ENCODE data around the gene RAP1GDS1. TPM values are rescaled to one million over a fixed set of nuclear protein-coding genes. Genes with fewer than 3 reads are reported as not detected.

The RAP1GDS1 gene
- polyA plus RNA-seq, 1 experiment = 74.6 TPM

DNA sequence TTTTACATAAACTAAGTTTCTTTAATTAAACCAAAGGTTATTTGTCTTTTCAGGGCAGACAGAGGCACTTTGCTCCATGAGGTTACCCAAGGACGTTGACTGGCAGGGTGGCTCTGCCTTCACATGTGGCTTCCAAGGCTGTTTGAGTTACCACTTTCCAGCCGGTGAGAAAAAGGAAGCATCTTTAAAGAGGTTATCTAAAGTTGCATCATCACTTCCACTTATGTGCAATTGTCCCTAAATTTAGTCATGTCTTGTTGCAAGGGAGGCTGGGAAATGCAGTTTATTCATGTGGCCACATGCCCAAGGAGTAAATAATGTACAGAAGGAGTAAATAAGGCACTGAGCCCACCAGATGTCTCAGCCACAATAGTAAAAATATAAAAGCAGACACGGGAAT, 29.0 kb upstream of the RAP1GDS1 start:
- Histone ChIP-seq H3K4me3 (ENCODE audit: low read depth, low read length) (no peak overlapping the region), H3K9me3 (ENCODE audit: control insufficient read depth, insufficient read depth, low read length) (no peaks in the 10 kb centered on the region), H3K27me3 (ENCODE audit: control insufficient read depth, insufficient read depth, low read length) (no peaks in the 10 kb centered on the region), H3K27ac (ENCODE audit: low read depth, low read length) (no peak overlapping the region)
- CTCF ChIA-PET = no interaction called here
- no peak for TF ChIP-seq CTCF (IDR thresholded peaks at IDR 0.05; ENCODE audit: low read depth, low read length)
- POLR2A ChIA-PET = no interaction called here
- DNase-seq (ENCODE audit: low read depth, low spot score) = no peak

DNA sequence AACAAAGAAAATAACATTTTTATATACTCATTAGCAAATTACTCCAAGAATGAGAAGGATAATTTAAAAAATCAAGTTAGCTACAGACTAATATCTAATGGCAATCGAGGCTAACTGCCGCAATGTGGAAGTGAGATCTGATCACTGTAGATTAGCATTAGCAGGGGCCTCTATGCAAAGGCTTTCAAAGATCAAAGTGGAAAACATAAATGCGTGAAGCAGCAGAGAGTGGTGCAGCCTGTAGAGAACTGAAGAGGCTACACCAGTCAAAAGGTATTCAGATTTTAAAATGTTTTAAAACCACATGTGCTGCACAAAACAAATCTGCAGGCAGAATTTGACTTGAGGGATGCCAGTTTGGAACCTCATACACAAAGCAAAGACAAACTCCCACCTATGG, 24.0 kb upstream of the RAP1GDS1 start:
- H3K27ac ChIP-seq (ENCODE audit: low read depth, low read length) = no peak overlapping the region
- DNase-seq (ENCODE audit: low read depth, low spot score) = no peak
- CTCF ChIA-PET = no interaction called here
- no peaks in the 10 kb centered on the region for H3K9me3 ChIP-seq (ENCODE audit: control insufficient read depth, insufficient read depth, low read length)
- no peak for TF ChIP-seq CTCF (IDR thresholded peaks at IDR 0.05; ENCODE audit: low read depth, low read length)
- peaks cover 4% of the 10 kb centered on the region for H3K27me3 ChIP-seq (ENCODE audit: control insufficient read depth, insufficient read depth, low read length)
- POLR2A ChIA-PET = no interaction called here
- H3K4me3 ChIP-seq (ENCODE audit: low read depth, low read length) = no peak overlapping the region

DNA sequence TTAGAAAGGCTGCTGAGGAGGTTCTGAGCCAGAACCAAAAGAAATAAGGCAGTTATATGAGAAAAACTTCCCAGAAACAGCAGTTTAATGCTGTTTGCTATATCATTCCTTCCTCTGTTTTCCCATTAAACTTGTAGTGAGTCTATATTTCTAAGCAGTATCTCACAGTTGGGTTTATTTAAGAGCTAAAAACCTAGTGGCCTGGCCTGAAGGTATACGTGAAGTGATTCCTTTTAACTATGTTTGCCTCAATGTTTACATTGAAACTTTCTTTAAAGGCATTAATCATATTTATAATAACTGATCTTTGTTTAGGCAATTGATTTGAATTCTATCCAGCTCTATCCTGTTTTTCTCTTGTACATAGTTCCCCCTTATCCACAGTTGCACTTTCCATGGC, 19.1 kb upstream of the RAP1GDS1 start:
- TF ChIP-seq CTCF (IDR thresholded peaks at IDR 0.05; ENCODE audit: low read depth, low read length) = no peak
- ChIA-PET POLR2A (interaction anchor here (1.4 kb wide), 1 partner anchor 19 kb away, joined by 4 read pairs; the partner anchor contains the start of gene RAP1GDS1), CTCF (interaction anchor here (1.6 kb wide), 1 partner anchor 226 kb away, joined by 5 read pairs; no protein-coding TSS in a partner anchor)
- H3K27me3 ChIP-seq (ENCODE audit: control insufficient read depth, insufficient read depth, low read length) = peaks cover 4% of the 10 kb centered on the region
- no peak for DNase-seq (ENCODE audit: low read depth, low spot score)
- no peaks in the 10 kb centered on the region for H3K9me3 ChIP-seq (ENCODE audit: control insufficient read depth, insufficient read depth, low read length)
- H3K27ac ChIP-seq (ENCODE audit: low read depth, low read length) = no peak overlapping the region
- H3K4me3 ChIP-seq (ENCODE audit: low read depth, low read length) = no peak overlapping the region

GRCh38 chr4:98242538-98242937, 18.6 kb upstream of the RAP1GDS1 start:
- no peak for DNase-seq (ENCODE audit: low read depth, low spot score)
- POLR2A ChIA-PET = interaction anchor here (1.4 kb wide), 1 partner anchor 18 kb away, joined by 4 read pairs; the partner anchor contains the start of gene RAP1GDS1
- Histone ChIP-seq H3K27me3 (ENCODE audit: control insufficient read depth, insufficient read depth, low read length) (peaks cover 4% of the 10 kb centered on the region), H3K9me3 (ENCODE audit: control insufficient read depth, insufficient read depth, low read length) (no peaks in the 10 kb centered on the region), H3K27ac (ENCODE audit: low read depth, low read length) (no peak overlapping the region), H3K4me3 (ENCODE audit: low read depth, low read length) (no peak overlapping the region)
- TF ChIP-seq CTCF (IDR thresholded peaks at IDR 0.05; ENCODE audit: low read depth, low read length) = no peak
- CTCF ChIA-PET = interaction anchor here (1.6 kb wide), 1 partner anchor 225 kb away, joined by 5 read pairs; no protein-coding TSS in a partner anchor

DNA sequence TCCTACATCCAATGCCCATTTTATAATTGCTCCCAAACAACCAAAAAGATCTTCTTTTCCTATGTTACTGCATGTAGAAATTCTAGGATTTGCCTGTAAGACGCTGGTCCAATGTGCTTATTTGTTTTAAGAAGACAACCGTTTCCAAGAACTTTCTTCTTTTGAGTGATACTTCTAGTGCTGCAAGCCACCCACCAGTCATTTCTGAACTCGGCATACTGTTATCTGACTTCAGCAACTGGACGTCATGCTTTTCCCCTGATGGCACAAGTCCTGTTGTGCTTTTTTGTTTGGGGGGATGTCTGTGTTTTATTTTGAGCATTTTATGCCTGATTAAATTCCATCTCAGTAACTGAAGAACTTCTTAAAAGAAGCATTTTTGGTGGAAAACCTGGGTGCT, 16.0 kb upstream of the RAP1GDS1 start:
- Histone ChIP-seq H3K27me3 (ENCODE audit: control insufficient read depth, insufficient read depth, low read length) (no peaks in the 10 kb centered on the region), H3K4me3 (ENCODE audit: low read depth, low read length) (no peak overlapping the region), H3K27ac (ENCODE audit: low read depth, low read length) (no peak overlapping the region), H3K9me3 (ENCODE audit: control insufficient read depth, insufficient read depth, low read length) (no peaks in the 10 kb centered on the region)
- ChIA-PET CTCF (no interaction called here), POLR2A (no interaction called here)
- DNase-seq (ENCODE audit: low read depth, low spot score) = no peak
- TF ChIP-seq CTCF (IDR thresholded peaks at IDR 0.05; ENCODE audit: low read depth, low read length) = no peak

Measured in AG04450 (cell line).